GM23338 (cell line): ENCODE results near the gene PSMD12. TPM values are rescaled to one million over a fixed set of nuclear protein-coding genes. Genes with fewer than 3 reads are reported as not detected.

ENCODE experiments used
- ATAC-seq: fragments of 200-7000 bp; cut with Tn5 transposase; 3 replicates; pipeline ENCODE4 v1.9.1; 2020
- DNase-seq: peaks from one replicate; pipeline ENCODE4 v3.0.0-alpha.2; 2015; ENCODE audit warnings: low spot score
- H2AFZ ChIP-seq: fragments of 200-600 bp; sonication (generic); 2 replicates; pipeline ENCODE4 v1.8.0; 2016; ENCODE audit warnings: antibody characterized with exemption, mild to moderate bottlenecking, moderate library complexity
- H3F3A ChIP-seq: fragments of 200-600 bp; sonication (generic); replicated peaks from 2 replicates; pipeline ENCODE4 v1.8.0; 2017; ENCODE audit warnings: antibody characterized with exemption, mixed run types, low read depth
- H3K27ac ChIP-seq: fragments of 200-600 bp; sonication (generic); 2 replicates; pipeline ENCODE4 v1.6.1; 2016; ENCODE audit warnings: low read depth
- H3K27me3 ChIP-seq: fragments of 200-600 bp; sonication (generic); 2 replicates; pipeline ENCODE4 v1.8.0; 2016; ENCODE audit warnings: mild to moderate bottlenecking, mixed run types, moderate library complexity; ENCODE audit not compliant: insufficient read depth
- H3K36me3 ChIP-seq: fragments of 200-600 bp; sonication (generic); 2 replicates; pipeline ENCODE4 v1.8.0; 2016; ENCODE audit warnings: mild to moderate bottlenecking; ENCODE audit not compliant: insufficient read depth
- H3K4me1 ChIP-seq: fragments of 200-600 bp; sonication (generic); 2 replicates; pipeline ENCODE4 v1.8.0; 2016; ENCODE audit warnings: mild to moderate bottlenecking, moderate library complexity; ENCODE audit not compliant: insufficient read depth
- H3K4me2 ChIP-seq: fragments of 200-600 bp; sonication (generic); 2 replicates; pipeline ENCODE4 v1.7.1; 2017; ENCODE audit warnings: mixed run types
- H3K4me3 ChIP-seq: fragments of 200-600 bp; sonication (generic); 2 replicates; pipeline ENCODE4 v1.6.1; 2016; ENCODE audit warnings: mixed run types
- H3K79me2 ChIP-seq: fragments of 200-600 bp; sonication (generic); replicated peaks from 2 replicates; pipeline ENCODE4 v1.8.0; 2017; ENCODE audit warnings: mild to moderate bottlenecking; ENCODE audit not compliant: insufficient read depth
- H3K9me2 ChIP-seq: fragments of 200-600 bp; sonication (generic); 2 replicates; pipeline ENCODE4 v1.8.0; 2017; ENCODE audit not compliant: insufficient read depth
- H4K20me1 ChIP-seq: fragments of 200-600 bp; sonication (generic); replicated peaks from 2 replicates; pipeline ENCODE4 v1.8.0; 2017; ENCODE audit warnings: mild to moderate bottlenecking; ENCODE audit not compliant: insufficient read depth
- H3K27ac Mint-ChIP-seq: 2 replicates; pipeline ENCODE4 v1.8.0; 2020; ENCODE audit warnings: inconsistent platforms, mild to moderate bottlenecking, moderate library complexity, mixed read lengths
- H3K27me3 Mint-ChIP-seq: 3 replicates; pipeline ENCODE4 v1.8.0; 2022; ENCODE audit warnings: low read depth, mild to moderate bottlenecking, moderate library complexity, mixed read lengths, inconsistent platforms; ENCODE audit not compliant: insufficient read depth, poor library complexity
- H3K36me3 Mint-ChIP-seq: 3 replicates; pipeline ENCODE4 v1.8.0; 2021; ENCODE audit warnings: low read depth, mild to moderate bottlenecking, inconsistent platforms, moderate library complexity, mixed read lengths
- H3K4me1 Mint-ChIP-seq: 3 replicates; pipeline ENCODE4 v1.8.0; 2020; ENCODE audit warnings: mild to moderate bottlenecking, inconsistent platforms, mixed read lengths
- H3K4me3 Mint-ChIP-seq: 3 replicates; pipeline ENCODE4 v1.8.0; 2021; ENCODE audit warnings: moderate library complexity, mild to moderate bottlenecking, inconsistent platforms, mixed read lengths
- H3K9me3 Mint-ChIP-seq: 3 replicates; pipeline ENCODE4 v1.8.0; 2020; ENCODE audit warnings: moderate library complexity, mild to moderate bottlenecking, inconsistent platforms, mixed read lengths
- CREB1 ChIP-seq: fragments of 250-450 bp; sonication (Bioruptor Pico); IDR thresholded peaks from 2 replicates; pipeline ENCODE4 v1.5.0; 2020; ENCODE audit warnings: low read depth, mild to moderate bottlenecking, moderate library complexity
- EZH2 ChIP-seq: fragments of 200-600 bp; sonication (generic); IDR thresholded peaks from one replicate; pipeline ENCODE4 v1.8.0; 2017; ENCODE audit warnings: antibody characterized with exemption, mild to moderate bottlenecking, low read depth; ENCODE audit not compliant: unreplicated experiment
- EZH2phosphoT487 ChIP-seq: fragments of 200-600 bp; sonication (generic); IDR thresholded peaks from one replicate; pipeline ENCODE4 v1.8.1; 2018; ENCODE audit warnings: antibody characterized with exemption; ENCODE audit not compliant: unreplicated experiment
- POLR2AphosphoS5 ChIP-seq: IDR thresholded peaks from 2 replicates; pipeline ENCODE4 v1.6.1; 2016; ENCODE audit warnings: antibody characterized with exemption, low read depth
- STAT1 ChIP-seq: IDR thresholded peaks from one replicate; pipeline ENCODE4 v1.6.1; 2016; ENCODE audit warnings: antibody characterized with exemption; ENCODE audit not compliant: unreplicated experiment
- ZNF114 ChIP-seq: fragments of 250-450 bp; sonication (Bioruptor Pico); IDR thresholded peaks from 2 replicates; pipeline ENCODE4 v1.5.0; 2020; ENCODE audit warnings: mild to moderate bottlenecking, moderate library complexity
- ZNF331 ChIP-seq: fragments of 250-450 bp; sonication (Bioruptor Pico); IDR thresholded peaks from 2 replicates; pipeline ENCODE4 v1.5.0; 2020; ENCODE audit warnings: low read depth, mild to moderate bottlenecking, moderate library complexity
- polyA plus RNA-seq: library from polyadenylated mRNA; unstranded; fragments of >200 nt; fragmentation: Nextera tagmentation; extraction: Ambion mirVana; gene quantifications from 2 replicates; pipeline ENCODE4 v1.2.1, GENCODE V29; 2016
- total RNA-seq: library from RNA; depleted of rRNA; stranded (reverse); fragments of >200 nt; shearing (Covaris generic); gene quantifications from 2 replicates; pipeline ENCODE4 v1.2.3, GENCODE V29; 2014
- TF ChIP-seq, protein P1 (sequence below): IDR thresholded peaks from one replicate; pipeline ENCODE4 v1.6.1; 2018; ENCODE audit warnings: antibody characterized with exemption; ENCODE audit not compliant: unreplicated experiment
- TF ChIP-seq, protein P2 (sequence below), 2 experiments: fragments of 200-600 bp in 1 of 2; sonication (generic) in 1 of 2; conservative IDR thresholded peaks; 2 replicates each; pipeline versions ENCODE4 v1.5.1 to v1.6.1; 2016 to 2017; ENCODE audit warnings: antibody characterized with exemption in 2 of 2, low read depth in 2 of 2, mild to moderate bottlenecking in 2 of 2, moderate library complexity in 1 of 2

Gene PSMD12
- total and polyA plus RNA-seq, 2 experiments from 2014 or later: 73.7 to 146 TPM

DNA sequence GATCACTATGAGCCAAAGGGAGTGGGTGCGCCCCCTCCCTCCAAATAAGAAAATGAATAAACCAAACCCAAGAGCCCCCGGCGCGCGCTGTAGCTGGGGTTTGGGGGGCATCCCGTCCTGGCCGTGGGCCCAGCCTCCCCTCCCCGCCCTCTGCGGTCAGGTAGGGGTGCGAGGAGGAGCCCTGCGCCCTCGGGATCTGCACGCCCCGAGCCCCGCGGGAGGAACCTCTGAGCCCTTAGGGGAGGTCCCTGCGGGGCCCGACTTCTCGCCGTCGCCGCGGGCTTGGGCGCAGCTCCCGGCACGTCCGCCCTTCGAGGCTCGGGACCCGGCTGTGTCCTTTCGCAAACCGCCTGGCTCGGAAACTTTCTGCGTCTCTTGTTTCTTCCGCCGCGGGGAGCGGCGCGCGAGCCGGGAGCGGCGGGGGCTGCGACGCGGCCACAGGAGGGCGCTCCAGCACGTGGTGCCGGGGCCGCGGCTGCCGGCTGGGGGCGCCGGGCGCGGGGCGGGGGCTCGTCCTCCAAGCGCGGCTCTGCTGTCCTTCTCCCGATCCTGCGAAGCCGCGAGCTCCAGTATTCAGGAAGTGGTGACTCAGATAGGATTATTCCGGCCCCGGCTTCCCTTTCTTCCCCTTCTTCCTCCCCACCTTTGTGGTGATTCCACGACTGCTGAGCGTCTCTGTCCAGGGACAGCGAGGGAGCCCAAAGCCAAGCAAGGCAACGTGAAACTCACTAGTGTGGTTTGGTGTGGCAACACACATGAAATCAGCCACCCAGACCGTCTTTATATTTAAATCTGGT lies 12.3 kb upstream of the PSMD12 start (continued):
- TF ChIP-seq, protein P1, sequence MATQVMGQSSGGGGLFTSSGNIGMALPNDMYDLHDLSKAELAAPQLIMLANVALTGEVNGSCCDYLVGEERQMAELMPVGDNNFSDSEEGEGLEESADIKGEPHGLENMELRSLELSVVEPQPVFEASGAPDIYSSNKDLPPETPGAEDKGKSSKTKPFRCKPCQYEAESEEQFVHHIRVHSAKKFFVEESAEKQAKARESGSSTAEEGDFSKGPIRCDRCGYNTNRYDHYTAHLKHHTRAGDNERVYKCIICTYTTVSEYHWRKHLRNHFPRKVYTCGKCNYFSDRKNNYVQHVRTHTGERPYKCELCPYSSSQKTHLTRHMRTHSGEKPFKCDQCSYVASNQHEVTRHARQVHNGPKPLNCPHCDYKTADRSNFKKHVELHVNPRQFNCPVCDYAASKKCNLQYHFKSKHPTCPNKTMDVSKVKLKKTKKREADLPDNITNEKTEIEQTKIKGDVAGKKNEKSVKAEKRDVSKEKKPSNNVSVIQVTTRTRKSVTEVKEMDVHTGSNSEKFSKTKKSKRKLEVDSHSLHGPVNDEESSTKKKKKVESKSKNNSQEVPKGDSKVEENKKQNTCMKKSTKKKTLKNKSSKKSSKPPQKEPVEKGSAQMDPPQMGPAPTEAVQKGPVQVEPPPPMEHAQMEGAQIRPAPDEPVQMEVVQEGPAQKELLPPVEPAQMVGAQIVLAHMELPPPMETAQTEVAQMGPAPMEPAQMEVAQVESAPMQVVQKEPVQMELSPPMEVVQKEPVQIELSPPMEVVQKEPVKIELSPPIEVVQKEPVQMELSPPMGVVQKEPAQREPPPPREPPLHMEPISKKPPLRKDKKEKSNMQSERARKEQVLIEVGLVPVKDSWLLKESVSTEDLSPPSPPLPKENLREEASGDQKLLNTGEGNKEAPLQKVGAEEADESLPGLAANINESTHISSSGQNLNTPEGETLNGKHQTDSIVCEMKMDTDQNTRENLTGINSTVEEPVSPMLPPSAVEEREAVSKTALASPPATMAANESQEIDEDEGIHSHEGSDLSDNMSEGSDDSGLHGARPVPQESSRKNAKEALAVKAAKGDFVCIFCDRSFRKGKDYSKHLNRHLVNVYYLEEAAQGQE: no peak
- no peak for TF ChIP-seq ZNF331 (CRISPR knock-in tag)
- TF ChIP-seq POLR2AphosphoS5: peak; percentile 66
- TF ChIP-seq ZNF114 (CRISPR knock-in tag): no peak
- no peak for TF ChIP-seq CREB1 (CRISPR knock-in tag)

DNA sequence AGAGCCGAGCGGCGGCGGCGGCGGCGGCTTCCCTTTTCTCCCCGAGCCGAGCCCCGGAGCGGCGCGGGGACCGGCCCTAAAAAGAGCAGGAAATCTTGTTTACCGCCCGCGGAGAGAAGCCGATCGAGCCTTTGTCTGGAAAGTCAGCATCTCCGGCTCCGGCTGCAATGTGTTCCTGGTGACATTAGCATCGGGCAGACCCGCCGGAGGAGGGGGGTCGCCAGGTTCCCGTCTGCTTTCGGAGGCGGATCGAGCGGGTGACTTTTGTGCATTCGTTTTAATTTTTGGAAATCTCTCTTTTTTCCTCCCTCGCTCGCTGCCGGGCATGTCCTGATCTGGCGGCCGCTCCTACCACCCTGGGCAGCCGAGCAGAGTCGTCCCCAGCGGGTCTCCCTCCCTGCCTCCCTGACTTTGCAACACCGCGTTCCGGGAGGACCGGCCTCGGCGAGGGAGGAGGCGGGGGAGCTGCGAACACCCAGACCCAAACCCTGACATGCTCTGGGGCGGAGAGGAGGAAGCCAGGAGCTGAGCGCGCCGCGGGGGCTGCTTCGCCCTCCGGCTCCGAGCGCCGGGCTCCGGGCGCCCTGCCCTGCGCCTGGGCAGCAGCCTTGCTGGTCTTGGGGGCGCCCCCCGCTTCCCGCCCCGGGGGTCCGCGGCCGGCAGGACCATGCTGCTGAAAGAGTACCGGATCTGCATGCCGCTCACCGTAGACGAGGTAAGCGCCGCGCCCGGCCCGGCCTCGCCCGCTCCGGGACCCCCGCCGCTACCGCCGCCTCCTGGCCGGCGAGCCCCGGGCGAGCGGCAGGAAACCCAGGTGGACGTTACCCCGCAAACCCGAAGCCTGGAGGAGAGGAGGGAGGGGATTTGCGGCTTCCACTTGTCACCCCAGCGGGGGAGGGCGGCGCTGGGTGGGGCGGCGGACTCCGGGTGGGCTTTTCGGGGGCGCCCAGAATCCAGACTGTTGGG lies 11.4 kb upstream of the PSMD12 start:
- Mint-ChIP-seq H3K36me3 (peaks cover 30% of the 10 kb centered on the region), H3K27ac (no peak overlapping the region; the same call in 1 of the 2 replicates), H3K9me3 (peaks cover 9% of the 10 kb centered on the region; the same call in 2 of the 3 replicates), H3K4me3 (peak overlapping the region; percentile 83), H3K27me3 (peaks cover 15% of the 10 kb centered on the region), H3K4me1 (peaks cover 36% of the 10 kb centered on the region)
- H3K36me3 ChIP-seq: no peaks in the 10 kb centered on the region
- peak; percentile 25 for ATAC-seq
- H3K27me3 ChIP-seq: no peaks in the 10 kb centered on the region
- H3K4me2 ChIP-seq: peak overlapping the region; percentile 95
- peaks cover 16% of the 10 kb centered on the region for H3K4me1 ChIP-seq
- DNase-seq: peak; percentile 77
- H3K9me2 ChIP-seq: no peaks in the 10 kb centered on the region
- H3K79me2 ChIP-seq: peaks cover 45% of the 10 kb centered on the region
- no peaks in the 10 kb centered on the region for H4K20me1 ChIP-seq
- peaks cover 21% of the 10 kb centered on the region; the same call in 1 of the 2 replicates for H3F3A ChIP-seq
- H2AFZ ChIP-seq: peak overlapping the region; percentile 99
- TF ChIP-seq, protein P2, sequence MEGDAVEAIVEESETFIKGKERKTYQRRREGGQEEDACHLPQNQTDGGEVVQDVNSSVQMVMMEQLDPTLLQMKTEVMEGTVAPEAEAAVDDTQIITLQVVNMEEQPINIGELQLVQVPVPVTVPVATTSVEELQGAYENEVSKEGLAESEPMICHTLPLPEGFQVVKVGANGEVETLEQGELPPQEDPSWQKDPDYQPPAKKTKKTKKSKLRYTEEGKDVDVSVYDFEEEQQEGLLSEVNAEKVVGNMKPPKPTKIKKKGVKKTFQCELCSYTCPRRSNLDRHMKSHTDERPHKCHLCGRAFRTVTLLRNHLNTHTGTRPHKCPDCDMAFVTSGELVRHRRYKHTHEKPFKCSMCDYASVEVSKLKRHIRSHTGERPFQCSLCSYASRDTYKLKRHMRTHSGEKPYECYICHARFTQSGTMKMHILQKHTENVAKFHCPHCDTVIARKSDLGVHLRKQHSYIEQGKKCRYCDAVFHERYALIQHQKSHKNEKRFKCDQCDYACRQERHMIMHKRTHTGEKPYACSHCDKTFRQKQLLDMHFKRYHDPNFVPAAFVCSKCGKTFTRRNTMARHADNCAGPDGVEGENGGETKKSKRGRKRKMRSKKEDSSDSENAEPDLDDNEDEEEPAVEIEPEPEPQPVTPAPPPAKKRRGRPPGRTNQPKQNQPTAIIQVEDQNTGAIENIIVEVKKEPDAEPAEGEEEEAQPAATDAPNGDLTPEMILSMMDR (conservative IDR thresholded peaks at IDR 0.05; ENCODE audit: low read depth in 2 of 2): peak; percentile 25 to 28; a peak in 1 of 4 replicates
- TF ChIP-seq EZH2phosphoT487 (no peak), EZH2 (no peak), STAT1 (no peak)
- TF ChIP-seq, protein P1: no peak
- peak overlapping the region; percentile 99 for H3K27ac ChIP-seq
- H3K4me3 ChIP-seq: peak overlapping the region; percentile 91
